OCI-LY7 (cell line): ENCODE data around the gene HES4.

Source experiments
- EZH2phosphoT487 ChIP-seq: fragments of 200-600 bp; sonication (generic); IDR thresholded peaks from 2 replicates; pipeline ENCODE4 v1.6.1; 2018; ENCODE audit warnings: low read depth, borderline replicate concordance, mild to moderate bottlenecking, mixed run types, antibody characterized with exemption, low read length, moderate library complexity, mixed read lengths
- TF ChIP-seq, protein P1 (sequence below): fragments of 200-600 bp; sonication (generic); conservative IDR thresholded peaks from 2 replicates; pipeline ENCODE4 v1.5.1; 2014; ENCODE audit warnings: mild to moderate bottlenecking, antibody characterized with exemption, low read length, moderate library complexity, mixed read lengths

DNA sequence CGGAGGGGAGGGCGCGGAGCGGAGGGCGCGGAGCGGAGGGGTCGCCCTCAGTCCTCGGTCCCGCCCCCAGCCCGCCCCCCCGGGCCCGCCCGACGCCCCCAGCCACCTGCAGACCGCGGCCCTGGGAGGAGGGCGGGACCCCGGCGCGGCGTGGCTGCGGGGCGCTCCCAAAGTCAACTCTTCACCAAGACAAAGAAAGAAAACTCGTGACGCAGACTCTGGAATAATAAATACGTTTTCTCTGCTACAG is 1.2 kb downstream of the HES4 start:
- no peak for TF ChIP-seq EZH2phosphoT487
- TF ChIP-seq, protein P1, sequence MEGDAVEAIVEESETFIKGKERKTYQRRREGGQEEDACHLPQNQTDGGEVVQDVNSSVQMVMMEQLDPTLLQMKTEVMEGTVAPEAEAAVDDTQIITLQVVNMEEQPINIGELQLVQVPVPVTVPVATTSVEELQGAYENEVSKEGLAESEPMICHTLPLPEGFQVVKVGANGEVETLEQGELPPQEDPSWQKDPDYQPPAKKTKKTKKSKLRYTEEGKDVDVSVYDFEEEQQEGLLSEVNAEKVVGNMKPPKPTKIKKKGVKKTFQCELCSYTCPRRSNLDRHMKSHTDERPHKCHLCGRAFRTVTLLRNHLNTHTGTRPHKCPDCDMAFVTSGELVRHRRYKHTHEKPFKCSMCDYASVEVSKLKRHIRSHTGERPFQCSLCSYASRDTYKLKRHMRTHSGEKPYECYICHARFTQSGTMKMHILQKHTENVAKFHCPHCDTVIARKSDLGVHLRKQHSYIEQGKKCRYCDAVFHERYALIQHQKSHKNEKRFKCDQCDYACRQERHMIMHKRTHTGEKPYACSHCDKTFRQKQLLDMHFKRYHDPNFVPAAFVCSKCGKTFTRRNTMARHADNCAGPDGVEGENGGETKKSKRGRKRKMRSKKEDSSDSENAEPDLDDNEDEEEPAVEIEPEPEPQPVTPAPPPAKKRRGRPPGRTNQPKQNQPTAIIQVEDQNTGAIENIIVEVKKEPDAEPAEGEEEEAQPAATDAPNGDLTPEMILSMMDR = no peak
